ENCODE data around the gene APLP1.
"Not testable (repeated sequence)": the region's sequence is repeated elsewhere in the genome, so short reads cannot be mapped to it uniquely, and the experiment has no call there.

GRCh38 chr19:35891819-35892218, 23.4 kb downstream of the APLP1 start:
- TF ChIP-seq CTCF (IDR thresholded peaks at IDR 0.05; ENCODE audit: borderline replicate concordance, extremely low read depth, low read length, poor library complexity, severe bottlenecking); EZH2 (IDR thresholded peaks at IDR 0.05; ENCODE audit: borderline replicate concordance, low read depth, low read length, severe bottlenecking): not testable (repeated sequence)
